GM19035 (cell line): ENCODE results near the gene PHLDB2.

Source experiments
- ATAC-seq: cut with Tn5 transposase; IDR thresholded peaks from one replicate; pipeline ENCODE4 v1.9.1; 2021; ENCODE audit not compliant: unreplicated experiment

PHLDB2 gene

GRCh38 chr3:111923095-111923771 lies 64.2 kb downstream of the PHLDB2 start:
- no peak for ATAC-seq

- ATAC-seq: no peak
Observed at GRCh38 chr3:111923806-111924205, 64.7 kb downstream of the PHLDB2 start.

DNA sequence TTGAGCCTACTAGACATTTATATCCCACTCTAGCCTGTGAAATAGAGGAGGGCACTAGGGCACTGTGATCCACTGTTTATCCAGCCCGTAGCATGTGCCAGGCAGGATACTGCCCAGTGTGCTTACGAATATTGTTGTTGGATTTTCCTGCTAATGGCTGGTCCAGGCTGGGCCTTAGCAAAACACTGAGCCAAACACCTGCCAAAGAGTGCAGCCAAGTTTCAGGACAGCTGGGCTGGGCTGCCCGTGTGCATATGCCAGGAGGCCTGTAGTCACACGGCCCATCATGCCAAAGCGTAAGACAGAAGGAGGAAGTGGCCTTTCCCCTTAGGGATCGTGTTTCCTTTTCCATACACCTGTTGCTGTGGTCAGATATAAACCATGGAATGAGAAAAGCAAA lies 65.2 kb downstream of the PHLDB2 start:
- no peak for ATAC-seq

GRCh38 chr3:111926266-111926676 lies 67.2 kb downstream of the PHLDB2 start:
- no peak for ATAC-seq

DNA sequence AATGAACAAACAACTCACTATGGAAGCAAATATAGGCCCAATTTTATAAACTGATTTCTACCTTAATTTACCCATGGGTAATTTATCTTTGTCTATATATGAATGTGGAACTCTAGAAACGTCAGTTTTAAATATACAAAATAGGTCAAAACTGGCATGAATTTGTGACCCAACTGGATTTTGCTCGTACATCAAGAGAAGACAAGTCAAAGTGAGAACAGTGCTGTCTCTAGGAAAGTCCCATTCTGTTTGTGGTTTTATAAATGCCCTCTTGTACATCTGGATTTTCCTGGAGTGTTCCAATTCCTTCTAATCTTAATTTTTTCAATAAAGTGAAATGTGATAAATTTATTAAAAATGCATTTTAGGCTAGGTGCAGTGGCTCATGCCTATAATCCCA lies 69.5 kb downstream of the PHLDB2 start:
- no peak for ATAC-seq

- no peak for ATAC-seq
Observed at GRCh38 chr3:111929484-111929883, 70.4 kb downstream of the PHLDB2 start.

- no peak for ATAC-seq
Observed at GRCh38 chr3:111932946-111933345, 73.9 kb downstream of the PHLDB2 start.

GRCh38 chr3:111936191-111936841 lies 77.3 kb downstream of the PHLDB2 start:
- no peak for ATAC-seq

DNA sequence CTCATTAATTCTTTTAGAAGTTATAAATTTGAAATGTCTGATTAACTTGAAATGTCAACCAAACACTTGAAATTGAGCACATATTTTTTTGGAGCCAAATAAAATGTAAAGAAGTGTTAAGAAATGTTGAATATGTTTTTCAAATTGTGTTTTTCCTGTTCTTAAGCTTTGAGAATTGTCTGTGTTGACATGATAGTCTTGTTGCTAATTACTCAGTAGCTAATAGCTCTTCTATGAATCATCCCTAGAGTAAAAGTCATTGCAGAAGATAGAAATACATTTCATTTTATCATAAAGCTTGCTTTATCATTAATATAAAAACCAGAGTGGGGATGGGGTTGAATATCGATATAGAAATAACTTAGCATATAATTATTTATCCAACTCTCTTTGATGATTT lies 77.9 kb downstream of the PHLDB2 start:
- no peak for ATAC-seq

- no peak for ATAC-seq
Observed at GRCh38 chr3:111937871-111938270, 78.8 kb downstream of the PHLDB2 start.

- no peak for ATAC-seq
Observed at GRCh38 chr3:111939873-111940272, 80.8 kb downstream of the PHLDB2 start.

GRCh38 chr3:111943533-111943932 lies 84.5 kb downstream of the PHLDB2 start:
- no peak for ATAC-seq

GRCh38 chr3:111944372-111944771 lies 85.3 kb downstream of the PHLDB2 start:
- ATAC-seq: no peak

- no peak for ATAC-seq
Observed at GRCh38 chr3:111947231-111947630, 88.2 kb downstream of the PHLDB2 start.

- no peak for ATAC-seq
Observed at GRCh38 chr3:111948786-111949185, 89.7 kb downstream of the PHLDB2 start.

DNA sequence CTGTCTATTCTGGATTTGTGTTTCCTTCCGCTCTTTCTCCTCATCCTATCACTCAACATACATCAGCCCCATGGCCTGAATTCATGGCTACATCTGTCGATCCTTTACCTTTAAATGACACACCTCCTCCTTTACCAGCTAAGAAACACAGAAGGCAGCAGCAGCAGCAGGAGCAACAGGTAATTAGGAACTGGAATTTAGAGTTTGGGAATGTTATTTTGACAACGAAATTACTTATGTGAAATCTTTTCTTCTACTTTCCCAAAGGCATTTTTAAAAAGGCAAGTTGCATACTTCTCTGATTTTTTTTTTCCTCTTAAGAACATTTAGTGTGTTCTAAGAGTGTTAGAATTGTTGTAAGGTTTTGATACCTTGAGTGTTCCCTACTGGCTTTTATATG lies 90.6 kb downstream of the PHLDB2 start:
- no peak for ATAC-seq

GRCh38 chr3:111951032-111951431 lies 92.0 kb downstream of the PHLDB2 start:
- ATAC-seq: no peak

GRCh38 chr3:111952086-111952485 lies 93.0 kb downstream of the PHLDB2 start:
- no peak for ATAC-seq

DNA sequence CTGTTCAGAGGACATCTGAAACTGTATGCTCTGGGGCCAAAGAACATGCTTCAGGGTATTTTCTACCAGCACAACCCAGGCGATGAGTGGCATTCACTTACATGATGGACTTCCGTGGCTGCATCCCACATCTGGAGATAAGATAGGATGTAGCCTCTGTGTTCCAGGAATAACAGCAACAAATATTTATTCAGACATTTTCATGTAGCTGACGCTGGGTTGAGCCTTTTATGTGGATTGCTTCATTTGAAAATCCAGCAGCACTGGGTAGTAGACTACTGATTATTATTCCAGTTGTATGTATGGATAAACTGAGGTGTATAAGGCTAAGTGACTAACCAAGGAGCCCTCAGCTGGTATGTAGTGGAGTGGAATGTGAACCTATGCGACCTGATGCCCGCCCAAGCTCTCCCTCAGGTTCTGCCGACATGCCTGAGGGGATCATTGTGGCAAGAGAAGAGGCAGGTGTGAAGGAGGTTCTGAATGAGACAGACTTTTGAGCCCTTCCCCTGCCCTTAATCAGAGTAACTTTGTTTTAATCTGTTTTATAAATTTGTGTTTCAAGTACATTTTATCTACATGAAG lies 93.9 kb downstream of the PHLDB2 start:
- ATAC-seq: no peak

- no peak for ATAC-seq
Observed at GRCh38 chr3:111954228-111954990, 95.3 kb downstream of the PHLDB2 start.

- no peak for ATAC-seq
Observed at GRCh38 chr3:111955876-111956275, 96.8 kb downstream of the PHLDB2 start.

DNA sequence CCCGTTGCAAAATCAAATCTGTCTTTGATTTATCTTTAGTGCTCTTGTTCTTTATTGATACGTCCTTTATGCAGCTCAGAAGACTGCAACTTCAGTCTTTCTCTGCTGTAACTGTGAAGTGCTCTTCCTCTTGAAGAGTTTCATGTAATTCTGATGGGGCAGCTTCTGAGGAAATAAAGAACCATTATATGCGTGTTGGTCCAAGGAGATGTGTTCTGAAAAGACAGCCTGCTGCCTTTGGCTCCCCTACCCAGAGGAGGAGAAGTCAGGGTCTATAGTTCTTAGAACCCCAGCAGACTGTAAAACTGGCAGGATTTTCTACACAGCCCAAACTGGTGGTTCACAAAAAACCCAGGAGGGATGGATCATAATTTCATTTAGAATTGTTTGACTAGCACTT lies 97.4 kb downstream of the PHLDB2 start:
- no peak for ATAC-seq
